Upper lobe of left lung (tissue), 4 donors: ENCODE data around the gene CRELD2.

Experiments
- CTCF ChIP-seq, 6 experiments: fragments of 450-650 bp in 4 of 6; fragments of 200-600 bp in 2 of 6; sonication (generic) in 2 of 6; IDR thresholded peaks; one replicate each; pipeline ENCODE4 v1.5.1; 2016 to 2019; ENCODE audit warnings: antibody characterized with exemption in 6 of 6
- POLR2A ChIP-seq, 4 donors: fragments of 450-650 bp; IDR thresholded peaks; one replicate each; pipeline ENCODE4 v1.5.1; 2016 to 2017; ENCODE audit warnings: antibody characterized with exemption in 4 of 4, mild to moderate bottlenecking in 2 of 4

GRCh38 chr22:49947296-49947622 lies 28.8 kb downstream of the CRELD2 start:
- TF ChIP-seq CTCF (IDR thresholded peaks at IDR 0.05) (no peak), POLR2A (IDR thresholded peaks at IDR 0.05) (no peak)
